Measurements from ENCODE around the gene HRK. TPM values are rescaled to one million over a fixed set of nuclear protein-coding genes. Genes with fewer than 3 reads are reported as not detected.

Gene HRK
- total and polyA plus RNA-seq, 2 of the 8 experiments (the other 6 are each of a cell fraction or from before 2014, with no cell fraction given), result 1.6 to 2.7 TPM

GRCh38 chr12:116852303-116852702, 28.9 kb downstream of the HRK start:
- no peak overlapping the region for H3K4me2 ChIP-seq (ENCODE audit: insufficient read depth in 1 of 2, low read depth in 2 of 2, low read length in 2 of 2)
- H3K4ac ChIP-seq (replicated peaks; ENCODE audit: insufficient read length, low read depth, low read length), result no peak overlapping the region
- no peak overlapping the region for H3K9ac ChIP-seq (replicated peaks in 1 of 4; ENCODE audit: extremely low read depth in 1 of 4, low read depth in 3 of 4, low read length in 3 of 4)
- no peak overlapping the region for H3K27ac ChIP-seq (ENCODE audit: low read depth, low read length)
- no peak overlapping the region for H3K56ac ChIP-seq (replicated peaks; ENCODE audit: insufficient read length, low read depth, low read length)
- no peak overlapping the region for H3K4me3 ChIP-seq (ENCODE audit: extremely low read depth in 1 of 4, insufficient read depth in 2 of 4, low read depth in 3 of 4, low read length in 4 of 4)
- no peak overlapping the region for H4K8ac ChIP-seq (ENCODE audit: extremely low read depth, insufficient read depth, low read length)
- no peak overlapping the region for H2AK5ac ChIP-seq (ENCODE audit: low read depth, low read length)
- DNase-seq (ENCODE audit: low read depth in 1 of 2, low spot score in 2 of 2) (no peak), FAIRE-seq (no peak)
- no peaks in the 10 kb centered on the region for H3K9me3 ChIP-seq (ENCODE audit: insufficient read depth in 2 of 2, low read depth in 1 of 2, low read length in 1 of 2)
- 93% methylated on average over 6 of the region's 6 CpGs; no CpG with 5 or more reads in 1 of the 2 experiments for WGBS, 2 experiments (ENCODE audit: extremely low coverage in 1 of 2, insufficient coverage in 1 of 2, insufficient read length in 1 of 2, insufficient replicate concordance in 2 of 2, low coverage in 1 of 2, low lambda C conversion rate in 2 of 2, missing lambda C conversion rate in 1 of 2)
- ChIA-PET CTCF (ENCODE audit: partially characterized antibody) (interaction anchor here (1.0 kb wide), 1 partner anchor 92 kb away, joined by 4 read pairs; no protein-coding TSS in a partner anchor), POLR2A (ENCODE audit: partially characterized antibody) (interaction anchor here (1.2 kb wide), 2 partner anchors 24 to 93 kb away, joined by 3 to 4 read pairs; no protein-coding TSS in a partner anchor)
- H3K14ac ChIP-seq (ENCODE audit: insufficient read length), result no peak overlapping the region
- H3K23ac ChIP-seq (ENCODE audit: insufficient read length), result no peak overlapping the region
- H4K20me1 ChIP-seq (replicated peaks in 1 of 2; ENCODE audit: control insufficient read depth in 1 of 2, insufficient read depth in 2 of 2, low read length in 2 of 2), result no peaks in the 10 kb centered on the region
- no peaks in the 10 kb centered on the region for H3K4me1 ChIP-seq (replicated peaks in 1 of 4; ENCODE audit: control insufficient read depth in 3 of 4, insufficient read depth in 4 of 4, low read length in 3 of 4)
- no peaks in the 10 kb centered on the region for H3K23me2 ChIP-seq (ENCODE audit: low read depth, low read length)
- no peak overlapping the region for H4K5ac ChIP-seq (ENCODE audit: insufficient read length, low read depth, low read length)
- no peak overlapping the region for H2BK20ac ChIP-seq (ENCODE audit: low read length)
- no peak overlapping the region for H2BK120ac ChIP-seq (replicated peaks; ENCODE audit: low read depth, low read length)
- no peak overlapping the region for H2AFZ ChIP-seq (ENCODE audit: low read length)
- no peaks in the 10 kb centered on the region for H3K79me2 ChIP-seq (ENCODE audit: control insufficient read depth in 1 of 2, insufficient read depth in 2 of 2, low read length in 2 of 2)
- H2BK5ac ChIP-seq (ENCODE audit: low read depth, low read length), result no peak overlapping the region
- no peaks in the 10 kb centered on the region for H3K27me3 ChIP-seq (replicated peaks in 1 of 4; ENCODE audit: control insufficient read depth in 3 of 4, extremely low read depth in 1 of 4, insufficient read depth in 3 of 4, low read length in 3 of 4)
- no peak overlapping the region for H2BK15ac ChIP-seq (ENCODE audit: low read length)
- H2BK12ac ChIP-seq (ENCODE audit: low read depth, low read length), result no peak overlapping the region
- no peak overlapping the region for H4K91ac ChIP-seq (replicated peaks; ENCODE audit: insufficient read length, low read length)
- no peaks in the 10 kb centered on the region for H3K79me1 ChIP-seq (ENCODE audit: low read depth, low read length)
- no peaks in the 10 kb centered on the region for H3K36me3 ChIP-seq (ENCODE audit: control insufficient read depth in 2 of 4, insufficient read depth in 4 of 4, low read length in 3 of 4)
- H3K18ac ChIP-seq (ENCODE audit: extremely low read depth, low read length), result no peak overlapping the region
